GM23338 (cell line): Measurements from ENCODE around the gene CYTH3. TPM values are rescaled to one million over a fixed set of nuclear protein-coding genes. Genes with fewer than 3 reads are reported as not detected.

Source experiments
- ATAC-seq: fragments of 200-7000 bp; cut with Tn5 transposase; 3 replicates; pipeline ENCODE4 v1.9.1; 2020
- DNase-seq: peaks from one replicate; pipeline ENCODE4 v3.0.0-alpha.2; 2015; ENCODE audit warnings: low spot score
- H2AFZ ChIP-seq: fragments of 200-600 bp; sonication (generic); 2 replicates; pipeline ENCODE4 v1.8.0; 2016; ENCODE audit warnings: antibody characterized with exemption, mild to moderate bottlenecking, moderate library complexity
- H3F3A ChIP-seq: fragments of 200-600 bp; sonication (generic); replicated peaks from 2 replicates; pipeline ENCODE4 v1.8.0; 2017; ENCODE audit warnings: antibody characterized with exemption, mixed run types, low read depth
- H3K27ac ChIP-seq: fragments of 200-600 bp; sonication (generic); 2 replicates; pipeline ENCODE4 v1.6.1; 2016; ENCODE audit warnings: low read depth
- H3K27me3 ChIP-seq: fragments of 200-600 bp; sonication (generic); 2 replicates; pipeline ENCODE4 v1.8.0; 2016; ENCODE audit warnings: mild to moderate bottlenecking, mixed run types, moderate library complexity; ENCODE audit not compliant: insufficient read depth
- H3K36me3 ChIP-seq: fragments of 200-600 bp; sonication (generic); 2 replicates; pipeline ENCODE4 v1.8.0; 2016; ENCODE audit warnings: mild to moderate bottlenecking; ENCODE audit not compliant: insufficient read depth
- H3K4me1 ChIP-seq: fragments of 200-600 bp; sonication (generic); 2 replicates; pipeline ENCODE4 v1.8.0; 2016; ENCODE audit warnings: mild to moderate bottlenecking, moderate library complexity; ENCODE audit not compliant: insufficient read depth
- H3K4me2 ChIP-seq: fragments of 200-600 bp; sonication (generic); 2 replicates; pipeline ENCODE4 v1.7.1; 2017; ENCODE audit warnings: mixed run types
- H3K4me3 ChIP-seq: fragments of 200-600 bp; sonication (generic); 2 replicates; pipeline ENCODE4 v1.6.1; 2016; ENCODE audit warnings: mixed run types
- H3K79me2 ChIP-seq: fragments of 200-600 bp; sonication (generic); replicated peaks from 2 replicates; pipeline ENCODE4 v1.8.0; 2017; ENCODE audit warnings: mild to moderate bottlenecking; ENCODE audit not compliant: insufficient read depth
- H3K9me2 ChIP-seq: fragments of 200-600 bp; sonication (generic); 2 replicates; pipeline ENCODE4 v1.8.0; 2017; ENCODE audit not compliant: insufficient read depth
- H4K20me1 ChIP-seq: fragments of 200-600 bp; sonication (generic); replicated peaks from 2 replicates; pipeline ENCODE4 v1.8.0; 2017; ENCODE audit warnings: mild to moderate bottlenecking; ENCODE audit not compliant: insufficient read depth
- H3K27ac Mint-ChIP-seq: 2 replicates; pipeline ENCODE4 v1.8.0; 2020; ENCODE audit warnings: inconsistent platforms, mild to moderate bottlenecking, moderate library complexity, mixed read lengths
- H3K27me3 Mint-ChIP-seq: 3 replicates; pipeline ENCODE4 v1.8.0; 2022; ENCODE audit warnings: low read depth, mild to moderate bottlenecking, moderate library complexity, mixed read lengths, inconsistent platforms; ENCODE audit not compliant: insufficient read depth, poor library complexity
- H3K36me3 Mint-ChIP-seq: 3 replicates; pipeline ENCODE4 v1.8.0; 2021; ENCODE audit warnings: low read depth, mild to moderate bottlenecking, inconsistent platforms, moderate library complexity, mixed read lengths
- H3K4me1 Mint-ChIP-seq: 3 replicates; pipeline ENCODE4 v1.8.0; 2020; ENCODE audit warnings: mild to moderate bottlenecking, inconsistent platforms, mixed read lengths
- H3K4me3 Mint-ChIP-seq: 3 replicates; pipeline ENCODE4 v1.8.0; 2021; ENCODE audit warnings: moderate library complexity, mild to moderate bottlenecking, inconsistent platforms, mixed read lengths
- H3K9me3 Mint-ChIP-seq: 3 replicates; pipeline ENCODE4 v1.8.0; 2020; ENCODE audit warnings: moderate library complexity, mild to moderate bottlenecking, inconsistent platforms, mixed read lengths
- CREB1 ChIP-seq: fragments of 250-450 bp; sonication (Bioruptor Pico); IDR thresholded peaks from 2 replicates; pipeline ENCODE4 v1.5.0; 2020; ENCODE audit warnings: low read depth, mild to moderate bottlenecking, moderate library complexity
- CTCF ChIP-seq, 2 experiments: fragments of 200-600 bp in 1 of 2; sonication (generic) in 1 of 2; conservative IDR thresholded peaks; 2 replicates each; pipeline versions ENCODE4 v1.5.1 to v1.6.1; 2016 to 2017; ENCODE audit warnings: antibody characterized with exemption in 2 of 2, low read depth in 2 of 2, mild to moderate bottlenecking in 2 of 2, moderate library complexity in 1 of 2
- EZH2phosphoT487 ChIP-seq: fragments of 200-600 bp; sonication (generic); IDR thresholded peaks from one replicate; pipeline ENCODE4 v1.8.1; 2018; ENCODE audit warnings: antibody characterized with exemption; ENCODE audit not compliant: unreplicated experiment
- REST ChIP-seq: IDR thresholded peaks from one replicate; pipeline ENCODE4 v1.6.1; 2018; ENCODE audit warnings: antibody characterized with exemption; ENCODE audit not compliant: unreplicated experiment
- STAT1 ChIP-seq: IDR thresholded peaks from one replicate; pipeline ENCODE4 v1.6.1; 2016; ENCODE audit warnings: antibody characterized with exemption; ENCODE audit not compliant: unreplicated experiment
- polyA plus RNA-seq: library from polyadenylated mRNA; unstranded; fragments of >200 nt; fragmentation: Nextera tagmentation; extraction: Ambion mirVana; gene quantifications from 2 replicates; pipeline ENCODE4 v1.2.1, GENCODE V29; 2016
- total RNA-seq: library from RNA; depleted of rRNA; stranded (reverse); fragments of >200 nt; shearing (Covaris generic); gene quantifications from 2 replicates; pipeline ENCODE4 v1.2.3, GENCODE V29; 2014

CYTH3 gene
- total and polyA plus RNA-seq, 2 experiments from 2014 or later = 4.6 to 15.3 TPM

DNA sequence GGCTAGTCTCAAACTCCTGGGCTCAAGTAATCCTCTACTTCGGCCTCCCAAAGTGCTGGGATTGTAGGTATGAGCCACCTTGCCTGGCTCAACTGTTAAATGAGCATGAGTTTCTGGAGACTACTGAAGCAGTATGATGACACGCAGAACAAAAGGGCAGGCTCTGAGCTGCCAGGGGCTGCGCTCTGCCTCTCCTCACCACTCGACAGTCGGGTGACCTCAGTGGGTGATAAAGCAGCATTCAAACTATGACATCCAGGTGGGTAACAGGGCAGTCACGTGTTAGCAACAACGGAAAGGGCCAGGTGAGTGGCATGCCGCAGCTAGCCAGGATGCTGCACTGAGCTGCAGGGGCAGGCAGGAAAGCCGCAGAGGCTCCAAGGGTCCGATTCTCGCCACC lies 71.5 kb downstream of the CYTH3 start:
- peaks cover 33% of the 10 kb centered on the region for H3K4me1 ChIP-seq
- peak; percentile 8 for DNase-seq
- Mint-ChIP-seq H3K36me3 (no peaks in the 10 kb centered on the region), H3K4me1 (peaks cover 35% of the 10 kb centered on the region), H3K27ac (peak overlapping the region; percentile 56; the same call in 1 of the 2 replicates), H3K4me3 (no peak overlapping the region), H3K9me3 (no peaks in the 10 kb centered on the region), H3K27me3 (peaks cover 5% of the 10 kb centered on the region)
- H3K4me2 ChIP-seq = no peak overlapping the region
- H2AFZ ChIP-seq = no peak overlapping the region
- ATAC-seq = no peak
- peaks cover 38% of the 10 kb centered on the region for H3K79me2 ChIP-seq
- no peaks in the 10 kb centered on the region for H3K36me3 ChIP-seq
- no peaks in the 10 kb centered on the region for H3K27me3 ChIP-seq
- no peaks in the 10 kb centered on the region for H3K9me2 ChIP-seq
- no peak overlapping the region for H3K4me3 ChIP-seq
- no peak overlapping the region for H3K27ac ChIP-seq
- no peak for TF ChIP-seq STAT1
- no peak for TF ChIP-seq CREB1 (CRISPR knock-in tag)
- no peaks in the 10 kb centered on the region for H4K20me1 ChIP-seq
- no peaks in the 10 kb centered on the region for H3F3A ChIP-seq

DNA sequence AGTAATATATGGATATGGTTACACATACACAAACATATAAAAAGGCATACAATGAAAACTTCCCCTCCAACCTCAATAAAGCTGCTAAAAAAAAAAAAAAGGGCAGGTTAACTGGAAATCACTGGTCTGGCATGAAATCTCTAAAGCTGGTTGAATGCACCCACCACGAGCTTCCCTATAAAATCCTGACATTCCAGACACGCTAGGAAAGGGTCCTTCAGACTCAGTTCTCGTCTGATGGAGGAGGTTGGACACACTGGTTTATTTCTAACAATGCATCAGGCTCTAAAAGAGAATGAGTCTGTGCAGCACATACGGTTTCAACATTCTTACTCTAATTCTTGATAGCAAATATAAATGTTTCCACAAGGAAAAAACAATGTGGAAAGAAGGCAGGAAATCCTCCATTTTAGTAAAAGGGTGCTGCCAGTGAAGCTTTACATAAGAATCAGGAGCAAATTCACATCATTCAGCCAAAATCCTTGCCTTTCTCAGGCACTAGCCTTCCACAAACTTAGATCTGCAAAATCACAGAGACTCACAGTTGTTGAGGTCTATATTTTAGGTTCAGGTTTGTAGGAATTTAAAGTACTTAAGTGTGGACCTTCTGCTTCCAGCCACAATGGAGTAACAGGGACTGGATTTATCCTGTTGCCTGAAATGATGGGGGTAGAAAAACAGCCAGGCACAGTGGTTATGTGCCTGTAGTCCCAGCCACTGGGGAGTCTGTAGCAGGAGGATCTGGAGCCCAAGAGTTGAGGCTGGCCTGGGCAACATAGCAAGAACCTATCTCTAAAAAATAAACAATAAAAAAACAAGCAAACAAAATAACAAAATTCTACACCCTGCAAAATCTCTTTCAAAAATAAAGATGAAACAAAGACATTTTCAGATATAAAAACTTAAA lies 73.5 kb downstream of the CYTH3 start:
- Histone ChIP-seq H2AFZ (no peak overlapping the region), H3K36me3 (no peaks in the 10 kb centered on the region), H4K20me1 (no peaks in the 10 kb centered on the region), H3F3A (no peaks in the 10 kb centered on the region), H3K27me3 (no peaks in the 10 kb centered on the region), H3K4me2 (peak overlapping the region; percentile 29), H3K27ac (peak overlapping the region; percentile 86), H3K79me2 (peaks cover 25% of the 10 kb centered on the region), H3K4me1 (peaks cover 33% of the 10 kb centered on the region), H3K9me2 (no peaks in the 10 kb centered on the region), H3K4me3 (no peak overlapping the region)
- DNase-seq = peak; percentile 63
- H3K27ac Mint-ChIP-seq = peak overlapping the region; percentile 87
- no peaks in the 10 kb centered on the region for H3K36me3 Mint-ChIP-seq
- TF ChIP-seq EZH2phosphoT487 (no peak), STAT1 (no peak), REST (no peak), CTCF (conservative IDR thresholded peaks at IDR 0.05; ENCODE audit: low read depth in 2 of 2) (no peak)
- H3K9me3 Mint-ChIP-seq = no peaks in the 10 kb centered on the region
- peaks cover 5% of the 10 kb centered on the region for H3K27me3 Mint-ChIP-seq
- no peak overlapping the region for H3K4me3 Mint-ChIP-seq
- H3K4me1 Mint-ChIP-seq = peaks cover 37% of the 10 kb centered on the region
- peak; percentile 67 for ATAC-seq
